ENCODE measurements around the gene TSC2. TPM values are rescaled to one million over a fixed set of nuclear protein-coding genes. Genes with fewer than 3 reads are reported as not detected.
"Not testable (repeated sequence)": the region's sequence is repeated elsewhere in the genome, so short reads cannot be mapped to it uniquely, and the experiment has no call there.

Gene TSC2
- polyA plus RNA-seq, 1 donor (not counting 4 experiments of a cell fraction or from before 2014, with no cell fraction given): 22.6 TPM

DNA sequence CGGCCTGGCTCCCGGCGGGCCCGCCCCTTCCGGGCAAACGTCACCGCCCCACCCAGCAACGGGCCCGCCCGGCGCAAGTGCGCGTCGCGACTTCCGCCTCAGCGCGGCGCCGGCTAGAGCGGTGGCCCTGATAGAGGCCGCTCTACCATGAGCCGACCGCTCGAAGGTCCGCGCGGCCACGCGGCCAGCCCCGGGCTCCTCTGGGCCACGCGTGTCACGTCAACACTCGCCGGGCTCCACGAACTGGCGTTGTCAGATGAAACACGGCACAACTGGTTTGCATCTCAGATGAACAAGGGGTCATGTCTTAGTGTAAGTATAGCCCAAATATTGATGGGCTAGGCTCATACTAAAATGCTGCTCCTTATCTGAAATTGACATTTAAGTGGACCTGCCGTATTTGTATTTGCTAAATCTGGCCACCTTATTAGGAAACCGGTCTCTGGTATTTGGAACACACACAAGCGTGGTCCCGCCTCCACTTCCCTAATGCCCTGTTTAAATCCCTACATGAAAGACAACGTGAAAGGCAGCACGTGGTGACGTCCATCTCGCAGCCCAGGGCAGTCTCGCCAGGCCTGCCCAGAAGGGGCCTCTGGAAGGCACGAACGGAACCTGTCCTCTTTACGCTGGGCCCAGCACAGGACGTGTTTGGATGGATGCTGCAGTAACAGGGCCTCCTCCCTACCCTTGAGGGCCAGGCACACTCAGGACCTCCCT is 37.8 kb upstream of the TSC2 start, which contains the start of gene ZNF598:
Gene ZNF598, minus strand, starts transcription at position 31 of the 720 bp plus-strand sequence.
- Histone ChIP-seq H3K9me3 (ENCODE audit: control insufficient read depth, low read depth, low read length) (no peaks in the 10 kb centered on the region), H3K9me1 (ENCODE audit: control insufficient read depth, extremely low read depth, insufficient read depth, low read length) (peaks cover 2% of the 10 kb centered on the region), H3K36me3 (ENCODE audit: control insufficient read depth in 2 of 2, extremely low read depth in 1 of 2, insufficient read depth in 2 of 2, low read length in 2 of 2) (peaks cover 3 to 29% of the 10 kb centered on the region in 2 experiments), H2AFZ (ENCODE audit: control insufficient read depth, low read length) (peak within 1 kb of the TSS; percentile 67), H3K27me3 (ENCODE audit: control insufficient read depth, extremely low read depth, insufficient read depth, low read length) (no peaks in the 10 kb centered on the region), H3K9ac (ENCODE audit: control insufficient read depth, extremely low read depth, insufficient read depth, low read length) (peak within 1 kb of the TSS; percentile 85), H4K20me1 (ENCODE audit: control insufficient read depth, extremely low read depth, insufficient read depth, low read length) (peaks cover 29% of the 10 kb centered on the region), H3K4me3 (ENCODE audit: control insufficient read depth in 2 of 3, extremely low read depth in 1 of 3, insufficient read depth in 2 of 3, low read depth in 1 of 3, low read length in 3 of 3) (peak within 1 kb of the TSS; percentile 71 to 98 (median 92)), H3K4me1 (ENCODE audit: control insufficient read depth, extremely low read depth, insufficient read depth, low read length) (peaks cover 32% of the 10 kb centered on the region), H3K79me2 (ENCODE audit: control insufficient read depth, insufficient read depth, low read length) (peaks cover 52% of the 10 kb centered on the region), H3K4me2 (ENCODE audit: control insufficient read depth, extremely low read depth, insufficient read depth, low read depth, low read length) (peak within 1 kb of the TSS; percentile 95), H3K27ac (ENCODE audit: control insufficient read depth, insufficient read depth, low read length) (peak within 1 kb of the TSS; percentile 88)
- dilution Hi-C loops (cut with MboI; ENCODE audit: extremely low pct_ligation_motif_present, low sequenced_read_pairs): no loop called here
- DNase-seq (ENCODE audit: low read depth, low spot score) (no peak), FAIRE-seq (no peak)
- TF ChIP-seq CTCF (optimal IDR thresholded peaks at IDR 0.05 in 1 of 3, IDR thresholded peaks at IDR 0.05 in 1 of 3, conservative IDR thresholded peaks at IDR 0.05 in 1 of 3; ENCODE audit: extremely low read depth in 1 of 3, insufficient read depth in 2 of 3, low read length in 3 of 3) (no peak), EZH2 (IDR thresholded peaks at IDR 0.05; ENCODE audit: low read length) (no peak)

DNA sequence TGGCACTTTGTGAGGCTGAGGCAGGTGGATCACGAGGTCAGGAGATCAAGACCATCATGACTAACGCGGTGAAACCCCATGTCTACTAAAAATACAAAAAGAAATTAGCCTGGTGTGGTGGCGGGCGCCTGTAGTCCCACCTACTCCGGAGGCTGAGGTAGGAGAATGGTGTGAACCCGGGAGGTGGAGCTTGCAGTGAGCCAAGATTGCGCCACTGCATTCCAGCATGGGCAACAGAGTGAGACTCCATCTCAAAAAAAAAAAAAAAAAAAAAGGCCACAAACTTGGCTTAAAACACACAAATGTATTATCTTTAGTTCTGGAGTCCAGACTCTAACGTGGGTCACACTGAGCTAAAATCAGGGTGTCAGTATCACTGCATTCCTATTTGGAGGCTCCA is 36.1 kb upstream of the TSC2 start:
- H3K9me1 ChIP-seq (ENCODE audit: control insufficient read depth, extremely low read depth, insufficient read depth, low read length); DNase-seq (ENCODE audit: low read depth, low spot score); H2AFZ ChIP-seq (ENCODE audit: control insufficient read depth, low read length); H3K4me3 ChIP-seq (ENCODE audit: control insufficient read depth in 2 of 3, extremely low read depth in 1 of 3, insufficient read depth in 2 of 3, low read depth in 1 of 3, low read length in 3 of 3); FAIRE-seq; H3K27me3 ChIP-seq (ENCODE audit: control insufficient read depth, extremely low read depth, insufficient read depth, low read length); H3K9ac ChIP-seq (ENCODE audit: control insufficient read depth, extremely low read depth, insufficient read depth, low read length); H3K9me3 ChIP-seq (ENCODE audit: control insufficient read depth, low read depth, low read length); H3K27ac ChIP-seq (ENCODE audit: control insufficient read depth, insufficient read depth, low read length); dilution Hi-C loops (cut with MboI; ENCODE audit: extremely low pct_ligation_motif_present, low sequenced_read_pairs); H3K4me2 ChIP-seq (ENCODE audit: control insufficient read depth, extremely low read depth, insufficient read depth, low read depth, low read length): not testable (repeated sequence)
- peaks cover 34% of the 10 kb centered on the region for H3K79me2 ChIP-seq (ENCODE audit: control insufficient read depth, insufficient read depth, low read length)
- H3K36me3 ChIP-seq (ENCODE audit: control insufficient read depth in 2 of 2, extremely low read depth in 1 of 2, insufficient read depth in 2 of 2, low read length in 2 of 2): peaks cover 0 to 12% of the 10 kb centered on the region in 2 experiments
- peaks cover 13% of the 10 kb centered on the region for H4K20me1 ChIP-seq (ENCODE audit: control insufficient read depth, extremely low read depth, insufficient read depth, low read length)
- H3K4me1 ChIP-seq (ENCODE audit: control insufficient read depth, extremely low read depth, insufficient read depth, low read length): peaks cover 32% of the 10 kb centered on the region

Measured in keratinocyte (primary cell).